GM19467 (cell line): ENCODE measurements around the gene DOCK9.
"Not testable (repeated sequence)": the region's sequence is repeated elsewhere in the genome, so short reads cannot be mapped to it uniquely, and the experiment has no call there.

Experiments
- ATAC-seq: cut with Tn5 transposase; IDR thresholded peaks from one replicate; pipeline ENCODE4 v1.9.1; 2021; ENCODE audit warnings: mild to moderate bottlenecking, moderate library complexity; ENCODE audit not compliant: unreplicated experiment

The DOCK9 gene

DNA sequence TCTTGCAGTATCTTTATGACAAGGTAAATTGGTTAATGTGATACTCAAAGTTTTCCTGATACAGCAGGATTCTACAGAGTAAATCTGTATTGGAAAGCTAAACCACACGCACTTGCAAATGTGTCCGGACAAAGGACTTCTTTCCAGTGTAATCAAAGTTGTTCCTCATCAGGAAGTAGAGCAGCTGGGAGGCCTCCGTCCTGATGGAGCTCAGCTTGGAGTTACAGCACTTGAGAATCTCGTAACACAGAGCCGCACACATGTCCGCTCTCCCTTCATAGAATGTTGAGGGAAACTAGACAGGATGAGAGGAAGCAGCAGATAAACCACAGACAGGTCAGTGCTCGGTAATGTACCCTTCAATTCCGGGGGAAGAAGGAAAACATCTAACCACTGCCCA, 146.6 kb downstream of the DOCK9 start:
- no peak for ATAC-seq

DNA sequence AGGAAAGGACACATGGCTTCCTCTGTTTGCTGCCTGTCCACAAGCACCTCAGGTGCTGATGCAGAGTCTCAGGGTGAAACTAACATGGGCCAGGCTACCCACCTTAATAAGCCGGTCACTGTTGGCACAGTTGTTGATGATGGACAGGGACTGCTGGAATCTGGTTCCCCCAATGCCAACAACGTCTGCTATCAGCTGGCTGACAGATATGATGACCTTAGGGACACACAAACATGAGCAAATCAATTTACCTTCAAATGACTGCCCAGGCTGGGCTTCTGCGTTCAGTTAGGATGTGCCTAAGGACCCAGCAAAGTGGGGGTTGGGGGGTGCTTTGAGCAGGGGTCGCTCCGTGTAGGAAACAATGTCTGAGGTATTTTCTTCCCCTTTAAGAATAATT, 148.3 kb downstream of the DOCK9 start:
- no peak for ATAC-seq

DNA sequence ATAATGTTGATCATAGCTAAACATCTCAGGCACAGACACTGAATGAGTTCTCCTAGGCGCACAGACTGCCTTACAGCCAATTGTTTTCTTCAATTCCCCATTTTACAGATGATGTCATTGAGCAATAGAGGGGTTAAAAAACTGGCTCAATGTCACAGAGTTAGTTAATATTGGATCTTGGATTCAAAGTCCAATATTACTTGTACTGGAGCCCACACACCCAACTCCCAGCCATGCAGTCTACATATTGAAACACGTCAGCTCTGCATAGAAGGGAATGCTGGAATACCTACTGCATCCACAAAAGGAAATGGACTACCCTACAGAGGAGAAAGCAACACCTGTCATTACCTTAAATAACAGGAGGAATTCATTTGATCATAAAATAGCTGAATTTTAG, 149.2 kb downstream of the DOCK9 start:
- no peak for ATAC-seq

DNA sequence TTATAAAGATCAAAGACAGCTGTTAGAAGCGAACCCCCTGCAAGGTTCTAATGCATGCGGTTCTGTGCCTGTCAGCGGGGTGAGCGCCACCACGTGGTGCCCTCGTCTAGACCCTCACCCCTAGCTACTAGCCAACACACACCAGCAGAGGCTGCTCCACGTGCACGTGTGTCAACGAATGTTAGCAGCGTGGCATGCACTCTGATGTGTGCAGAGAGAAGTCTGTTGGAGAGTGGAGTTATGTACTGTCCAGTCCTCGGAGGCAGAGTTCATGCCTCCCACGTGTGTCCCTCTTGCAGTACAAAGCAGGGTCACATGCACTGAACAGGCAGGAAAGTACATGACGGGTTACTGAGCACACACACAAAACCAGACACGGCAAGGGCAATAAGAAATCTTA, 150.4 kb downstream of the DOCK9 start:
- ATAC-seq: no peak

DNA sequence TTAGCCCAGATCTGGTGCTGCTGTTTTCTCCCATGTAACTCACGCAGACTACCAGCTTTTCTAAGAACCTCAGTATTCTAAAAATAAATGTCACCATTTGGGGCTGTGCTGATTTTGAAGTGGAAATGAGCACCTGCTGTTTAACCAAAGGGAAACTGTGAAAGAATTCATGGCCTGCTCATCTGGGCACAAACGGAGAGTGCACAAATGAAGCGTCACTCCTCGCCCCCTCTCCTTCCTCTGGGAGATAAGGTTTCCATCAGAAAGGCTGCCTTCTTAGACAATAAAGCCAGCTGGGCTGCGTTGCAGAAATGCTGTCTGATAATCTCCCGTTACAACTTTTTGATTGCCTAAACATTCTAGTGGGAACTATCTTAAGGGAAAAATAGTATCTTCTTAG, 151.7 kb downstream of the DOCK9 start:
- ATAC-seq: no peak

DNA sequence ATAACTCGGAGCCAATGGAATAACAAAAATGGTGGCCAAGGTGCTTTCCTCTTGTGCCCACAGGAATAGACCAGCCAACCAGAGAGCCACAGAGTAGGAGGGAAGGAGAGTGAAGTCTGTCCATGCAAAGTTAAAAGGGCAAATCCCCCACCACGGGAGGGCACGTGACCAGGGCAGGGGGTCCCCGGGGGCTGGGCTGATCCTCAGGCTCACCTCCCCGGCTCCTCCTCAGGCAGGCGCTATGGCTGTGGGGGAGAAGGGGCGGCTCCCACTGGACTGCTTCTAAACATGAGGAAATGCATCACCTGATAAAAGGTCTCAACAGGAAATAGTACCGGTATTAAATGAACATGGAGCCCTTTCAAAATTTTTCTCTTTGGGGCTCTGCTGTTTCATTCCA, 152.2 kb downstream of the DOCK9 start:
- no peak for ATAC-seq

DNA sequence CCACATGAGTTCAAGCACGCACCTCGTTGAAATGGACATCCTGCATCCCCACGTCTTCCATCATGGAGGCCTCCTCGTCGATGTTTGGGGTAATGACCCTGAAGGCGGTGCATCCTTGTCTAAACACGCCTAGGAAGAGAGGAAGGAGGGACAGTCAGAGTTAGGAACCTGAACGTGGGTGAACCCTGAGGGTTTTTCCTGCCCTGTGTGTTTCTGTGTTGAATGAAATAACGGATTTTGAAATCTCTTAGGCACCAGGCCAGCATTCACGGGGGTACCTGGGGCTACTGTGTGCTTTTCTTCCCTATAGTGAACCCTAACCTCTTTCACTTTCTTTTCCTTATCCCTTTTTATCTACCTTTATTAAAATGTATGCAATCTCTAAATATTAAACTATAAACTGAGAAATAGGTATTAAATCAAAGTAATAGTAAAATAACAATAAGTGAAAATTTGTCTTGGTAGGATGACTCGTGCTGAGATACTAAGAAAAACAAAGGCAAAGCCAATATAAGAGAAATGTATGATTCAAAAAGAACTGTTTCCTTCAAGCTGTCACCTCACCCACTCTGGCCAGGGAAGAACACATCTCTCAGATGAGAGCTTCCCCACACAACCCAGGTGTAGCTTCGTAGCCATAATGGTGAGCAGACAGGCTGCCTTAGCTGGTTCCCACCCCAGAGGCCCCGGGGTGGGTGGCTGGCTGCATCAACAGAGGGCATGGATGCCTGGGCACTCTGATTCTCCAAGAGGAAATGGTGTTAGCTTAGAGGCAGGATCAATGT, 153.3 kb downstream of the DOCK9 start:
- ATAC-seq: no peak

DNA sequence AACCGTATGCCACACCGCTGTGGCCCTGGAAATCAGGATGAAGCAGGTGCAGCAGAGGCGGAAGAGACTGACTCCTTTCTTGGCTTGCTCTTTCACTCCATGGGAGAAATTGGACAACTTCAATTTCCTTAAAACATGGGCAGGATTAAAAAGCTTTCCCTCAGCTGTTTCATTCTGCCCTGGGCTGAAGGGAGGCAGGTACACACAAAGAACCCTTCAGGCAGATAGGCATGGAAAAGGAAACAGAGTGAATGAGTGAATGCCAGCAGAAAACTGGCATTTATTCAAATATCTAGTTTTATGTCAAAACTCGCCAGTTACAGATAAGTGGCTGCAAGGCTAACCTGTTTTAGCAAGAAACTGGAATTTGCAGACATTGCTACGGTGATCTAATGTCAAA, 154.4 kb downstream of the DOCK9 start:
- ATAC-seq: no peak

DNA sequence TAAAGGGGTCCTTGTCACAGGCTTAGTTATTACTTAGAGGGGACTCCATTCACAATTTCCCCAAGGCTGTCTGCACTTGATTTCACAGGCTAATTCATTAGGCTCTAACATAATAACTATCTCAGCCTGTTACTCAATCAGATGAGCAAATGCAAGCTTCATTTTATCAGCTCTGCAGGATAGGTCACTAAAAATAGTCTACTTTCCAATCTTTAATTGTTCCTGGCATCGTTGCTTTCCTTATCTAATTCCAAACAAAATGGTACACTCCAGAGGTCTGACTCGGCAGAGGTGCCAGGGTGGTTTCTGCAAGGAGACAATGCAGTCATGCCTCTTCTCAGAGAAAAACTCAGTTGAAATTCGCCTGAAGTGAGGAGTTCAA, 155.6 kb downstream of the DOCK9 start:
- no peak for ATAC-seq

DNA sequence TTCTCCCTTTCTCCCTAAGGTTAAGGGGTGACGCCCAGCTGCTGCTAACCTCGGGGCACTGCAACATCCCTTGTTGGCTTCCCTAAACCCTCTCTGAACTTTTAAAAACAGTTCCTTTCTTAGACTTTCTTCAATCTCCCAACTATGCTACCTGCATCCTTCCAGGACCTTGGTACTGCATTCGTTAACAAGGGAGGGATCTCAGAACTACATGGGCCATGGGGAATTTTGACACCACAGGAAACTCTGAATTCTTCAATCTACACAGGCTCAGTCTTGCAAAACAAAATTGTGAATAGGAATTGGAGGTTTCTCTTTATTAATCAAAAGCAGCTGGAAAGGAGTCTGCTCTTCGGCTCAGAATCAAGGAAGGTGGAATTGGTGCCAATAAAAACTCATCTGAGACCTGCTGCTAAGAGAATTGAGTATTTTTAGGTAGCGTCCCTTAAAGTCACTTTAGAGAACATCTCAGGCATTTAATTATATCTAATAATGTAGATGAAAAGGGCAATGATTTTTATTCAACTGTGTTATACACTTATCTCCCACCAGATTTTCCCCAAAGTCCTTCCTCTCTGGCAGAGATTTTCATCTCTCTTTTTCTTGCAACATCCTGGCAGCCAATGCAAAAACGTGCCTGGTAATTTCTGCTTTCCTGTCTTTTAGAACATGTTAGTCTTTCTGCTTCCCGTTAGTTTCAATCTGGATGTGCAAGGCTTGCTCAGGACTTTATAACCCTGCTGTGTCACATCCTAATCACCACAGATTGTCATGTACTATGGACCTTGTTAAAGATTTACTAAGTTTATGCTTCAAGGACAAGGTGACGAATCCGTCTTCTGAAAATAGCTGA, 156.3 kb downstream of the DOCK9 start:
- no peak for ATAC-seq

DNA sequence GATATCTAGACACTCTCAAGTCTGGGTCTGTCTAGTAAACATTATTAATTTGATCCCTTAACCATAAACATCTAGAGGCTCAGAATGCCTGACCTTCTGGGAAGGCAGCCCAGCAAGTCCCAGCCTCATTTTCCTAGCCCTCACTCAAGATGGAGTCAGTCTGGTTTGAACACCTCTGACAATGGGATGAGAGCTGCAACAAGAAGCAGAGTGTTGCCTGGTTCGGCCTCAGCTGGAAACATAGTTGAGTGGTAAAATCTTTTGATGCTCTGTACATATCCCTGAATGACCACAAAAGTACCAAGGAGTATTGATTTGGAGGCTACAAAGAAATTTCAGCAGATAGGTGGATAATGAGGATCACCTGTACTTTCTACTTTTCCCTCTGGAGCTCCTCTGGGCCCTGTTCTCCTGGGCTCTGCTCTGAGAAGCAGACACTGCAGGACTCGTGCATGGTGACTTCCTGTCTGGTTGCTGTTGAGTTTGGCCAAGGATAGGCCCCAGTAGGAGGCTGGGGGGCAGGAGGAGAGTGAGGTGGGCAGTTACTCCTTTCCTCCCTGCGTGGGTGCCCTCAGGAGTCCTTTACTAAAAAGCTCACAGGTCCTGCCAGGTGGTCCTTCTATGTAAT, 157.0 kb downstream of the DOCK9 start:
- ATAC-seq: no peak

DNA sequence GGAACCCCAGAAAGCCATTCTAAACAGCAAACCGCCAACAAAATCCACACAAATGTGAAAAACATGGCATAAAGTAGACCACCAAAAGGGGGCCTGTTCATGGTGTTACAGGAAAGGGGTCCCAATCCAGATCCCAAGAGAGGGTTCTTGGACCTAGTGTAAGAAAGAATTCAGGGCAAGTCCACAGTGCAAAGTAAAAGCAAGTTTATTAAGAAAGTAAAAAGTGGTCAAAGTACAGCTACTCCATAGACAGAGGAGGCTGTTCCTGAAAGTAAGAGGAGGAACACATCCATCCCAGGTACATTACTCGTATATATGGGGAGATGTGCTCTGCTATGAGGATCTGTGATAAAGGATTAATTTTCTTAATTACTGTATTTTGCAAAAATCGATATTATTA, 157.6 kb downstream of the DOCK9 start:
- no peak for ATAC-seq

DNA sequence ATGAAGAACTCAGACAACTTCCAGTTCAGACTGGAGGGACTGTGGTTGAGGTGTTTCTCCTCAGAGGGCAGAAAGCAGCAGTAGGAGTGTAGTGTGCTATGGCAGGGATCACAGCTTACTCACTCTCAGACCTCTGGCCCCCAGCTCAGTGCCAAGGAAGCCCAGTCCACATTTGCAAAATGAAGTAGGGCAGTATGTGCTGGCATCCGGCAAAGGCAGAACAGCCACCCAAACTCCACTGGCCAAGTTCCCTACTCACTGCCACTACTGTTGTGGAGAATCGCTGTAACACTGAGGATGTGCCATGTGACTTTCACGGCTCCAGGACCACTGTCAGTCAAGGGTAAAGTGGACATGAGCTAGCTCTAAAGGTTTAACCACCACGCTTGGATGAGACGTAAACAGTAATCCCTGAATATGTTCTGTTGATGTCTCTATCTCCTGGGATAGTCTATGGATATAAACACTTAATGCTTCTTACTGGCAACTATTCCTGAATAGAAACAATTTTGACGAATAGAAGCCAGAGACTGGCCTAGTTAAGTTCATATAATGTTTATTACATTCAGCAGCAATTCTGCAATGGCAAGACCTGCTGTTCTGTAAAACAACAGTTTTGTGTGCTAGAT, 158.4 kb downstream of the DOCK9 start:
- ATAC-seq: no peak

DNA sequence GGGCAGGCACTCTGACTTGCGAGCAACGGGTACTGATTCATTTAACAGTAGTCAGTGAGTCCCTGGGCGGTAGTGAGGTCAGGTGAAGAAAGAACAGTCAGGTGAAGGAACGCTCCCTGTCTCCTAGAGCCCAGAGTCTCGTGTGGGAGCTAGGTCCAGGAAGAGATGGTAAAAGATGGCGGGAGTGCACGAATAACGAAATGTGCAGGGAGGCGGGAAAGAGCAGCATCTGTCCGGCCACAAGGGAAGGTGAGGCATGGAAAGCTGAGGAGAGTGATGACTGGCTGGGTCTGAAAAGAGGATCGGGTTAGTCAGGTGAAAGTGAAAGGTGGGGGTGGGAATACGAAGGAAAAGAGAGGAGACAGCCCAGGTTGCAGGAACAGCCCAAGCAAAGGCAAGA, 161.5 kb downstream of the DOCK9 start:
- ATAC-seq: no peak

DNA sequence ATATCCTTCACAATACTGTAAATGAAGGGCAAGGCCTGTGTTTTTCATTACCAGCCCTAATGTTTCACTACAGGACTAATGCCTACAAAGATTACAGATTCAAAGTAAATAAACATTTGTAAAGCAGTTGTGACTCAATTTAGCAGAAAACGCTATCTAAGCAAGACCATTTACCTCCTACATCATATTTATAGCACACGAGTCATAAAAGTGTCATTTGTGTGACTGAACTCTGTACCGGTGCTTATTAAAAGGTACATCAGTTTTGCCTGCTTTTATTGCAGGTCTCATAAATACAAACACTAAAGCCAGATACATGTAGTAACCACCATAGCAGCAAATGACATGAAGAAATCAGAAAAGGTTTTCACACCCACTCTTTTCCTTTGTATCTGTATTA, 163.9 kb downstream of the DOCK9 start:
- ATAC-seq: no peak

DNA sequence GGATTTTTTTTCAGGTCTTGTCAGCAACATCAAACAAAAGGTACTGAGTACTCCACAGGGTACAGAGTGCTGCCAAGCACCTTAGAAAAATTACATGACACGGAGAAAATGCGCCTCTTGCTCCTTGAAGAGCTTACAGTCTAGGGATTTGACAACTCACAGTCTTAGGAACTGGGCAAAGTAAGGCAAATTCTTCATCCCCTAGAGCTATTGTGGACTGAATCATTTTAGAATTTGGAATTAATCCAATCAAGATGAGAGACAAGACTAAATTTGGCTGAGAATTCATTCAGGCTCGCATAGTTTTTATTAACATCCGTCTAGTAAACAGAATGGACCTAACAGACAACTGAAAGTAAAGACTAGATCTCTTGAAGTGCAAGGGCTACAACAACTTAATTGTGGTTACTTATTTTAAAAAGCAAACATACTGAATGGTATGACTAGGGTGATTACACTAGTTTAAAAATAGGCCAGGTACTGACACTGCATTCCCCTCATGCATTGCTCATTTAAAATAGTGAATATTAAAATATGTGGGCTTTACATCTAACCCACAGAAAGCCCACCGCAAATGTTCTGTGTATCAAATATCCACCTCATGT, 165.6 kb downstream of the DOCK9 start:
- not testable (repeated sequence) for ATAC-seq

DNA sequence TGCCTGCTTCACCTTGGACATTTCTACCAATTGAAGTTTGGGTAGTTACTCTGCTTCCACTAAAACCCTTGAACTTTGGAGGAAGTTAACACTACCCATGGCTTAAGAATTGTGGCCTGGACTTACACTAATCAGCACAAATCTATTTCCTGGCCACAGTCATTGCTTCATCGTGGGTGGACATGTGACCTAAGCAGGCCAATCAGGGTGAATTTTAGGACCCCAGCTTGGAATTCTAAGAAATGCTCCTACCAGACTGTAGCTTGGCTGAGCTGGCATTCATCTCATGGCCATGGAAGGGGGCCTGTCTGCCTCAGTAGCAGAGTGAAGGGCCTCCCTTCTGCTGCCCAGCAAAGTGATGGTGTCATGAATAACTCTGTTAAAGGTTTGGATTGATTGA, 167.1 kb downstream of the DOCK9 start:
- no peak for ATAC-seq

DNA sequence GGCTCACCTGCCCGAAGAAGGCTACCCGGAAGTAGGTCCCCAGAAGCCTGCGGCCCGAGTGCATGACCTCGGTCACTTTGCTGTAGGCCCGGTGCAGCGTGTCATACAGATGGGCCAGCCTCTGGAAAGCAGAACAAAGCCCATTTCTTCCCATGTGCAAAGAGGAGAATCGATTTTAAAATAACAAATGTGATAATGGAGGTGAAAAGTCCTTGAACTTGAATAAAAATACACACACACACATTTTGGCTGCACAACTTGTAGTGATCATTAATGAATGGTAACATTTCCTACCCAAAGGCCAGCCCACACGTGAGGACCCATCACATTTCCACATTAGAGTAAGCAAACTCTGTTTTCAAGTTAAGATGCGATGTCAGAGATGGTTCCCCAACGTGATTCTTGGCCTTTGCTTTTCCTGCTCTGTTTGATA, 168.5 kb downstream of the DOCK9 start:
- no peak for ATAC-seq

DNA sequence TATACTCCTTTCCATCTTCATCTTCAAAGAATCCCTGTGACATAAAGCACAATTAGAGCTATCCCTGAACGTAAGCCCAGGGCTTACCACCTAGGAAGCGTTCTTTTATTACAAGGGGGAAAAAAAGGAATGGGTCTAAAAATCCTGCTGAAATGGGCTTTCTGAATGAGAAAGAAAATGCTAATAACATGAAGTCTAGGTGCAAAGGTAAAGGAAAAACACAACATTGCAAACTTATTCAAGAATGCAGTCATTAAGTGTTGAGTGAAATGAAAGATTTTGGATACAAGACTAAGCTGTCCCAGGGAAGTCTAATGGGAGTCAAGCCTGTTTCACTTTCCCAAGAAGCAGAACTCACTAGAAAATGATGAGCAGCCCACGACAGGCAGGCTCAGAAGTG, 170.1 kb downstream of the DOCK9 start:
- no peak for ATAC-seq

DNA sequence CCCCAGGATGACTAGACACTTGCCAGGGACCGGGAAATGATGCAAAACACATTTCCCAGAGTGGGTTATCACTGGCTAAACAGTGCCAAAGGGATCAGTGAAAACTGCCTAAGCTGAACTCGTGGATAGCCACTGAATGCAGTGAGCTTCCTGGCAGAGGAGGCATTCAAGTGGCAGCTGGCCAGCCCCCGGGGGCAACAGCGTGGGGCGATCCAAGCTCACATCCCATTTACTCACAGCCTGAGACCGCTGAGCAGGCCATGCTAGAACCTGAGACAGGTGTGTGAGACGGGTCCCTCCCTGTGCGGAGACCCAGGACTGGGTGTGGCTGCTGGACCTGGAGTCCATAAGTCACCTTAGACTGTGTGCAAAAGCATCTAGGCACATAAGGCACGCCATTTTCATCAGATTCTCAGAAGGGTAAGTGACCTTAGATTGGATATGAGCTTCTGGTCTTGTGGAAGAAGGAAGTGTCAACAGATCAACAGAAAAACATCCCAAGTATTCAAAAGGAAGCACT, 173.5 kb downstream of the DOCK9 start:
- ATAC-seq: no peak

DNA sequence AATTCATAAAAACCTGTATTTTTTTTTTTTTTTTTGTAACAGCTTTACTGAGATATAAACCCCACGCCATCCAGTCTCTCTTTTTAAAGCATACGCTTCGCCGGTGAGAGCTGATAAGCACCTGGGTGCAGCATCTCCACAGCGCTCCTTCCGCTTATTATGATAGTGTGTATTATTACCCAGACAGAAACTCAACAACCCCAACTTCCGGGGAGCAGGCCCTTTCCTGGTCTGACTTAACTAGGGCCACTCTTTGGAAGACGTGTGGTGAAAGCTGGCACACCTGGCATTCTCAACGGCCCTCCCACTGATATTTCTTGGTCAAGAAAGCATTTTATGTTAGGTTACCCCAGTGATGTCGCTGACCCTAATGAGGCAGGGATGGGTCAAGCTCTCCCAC, 173.9 kb downstream of the DOCK9 start:
- ATAC-seq: no peak
